ENCODE data around the gene CERS1. TPM values are rescaled to one million over a fixed set of nuclear protein-coding genes. Genes with fewer than 3 reads are reported as not detected.

Gene CERS1
- total RNA-seq, 1 donor from 2014 or later = not detected

DNA sequence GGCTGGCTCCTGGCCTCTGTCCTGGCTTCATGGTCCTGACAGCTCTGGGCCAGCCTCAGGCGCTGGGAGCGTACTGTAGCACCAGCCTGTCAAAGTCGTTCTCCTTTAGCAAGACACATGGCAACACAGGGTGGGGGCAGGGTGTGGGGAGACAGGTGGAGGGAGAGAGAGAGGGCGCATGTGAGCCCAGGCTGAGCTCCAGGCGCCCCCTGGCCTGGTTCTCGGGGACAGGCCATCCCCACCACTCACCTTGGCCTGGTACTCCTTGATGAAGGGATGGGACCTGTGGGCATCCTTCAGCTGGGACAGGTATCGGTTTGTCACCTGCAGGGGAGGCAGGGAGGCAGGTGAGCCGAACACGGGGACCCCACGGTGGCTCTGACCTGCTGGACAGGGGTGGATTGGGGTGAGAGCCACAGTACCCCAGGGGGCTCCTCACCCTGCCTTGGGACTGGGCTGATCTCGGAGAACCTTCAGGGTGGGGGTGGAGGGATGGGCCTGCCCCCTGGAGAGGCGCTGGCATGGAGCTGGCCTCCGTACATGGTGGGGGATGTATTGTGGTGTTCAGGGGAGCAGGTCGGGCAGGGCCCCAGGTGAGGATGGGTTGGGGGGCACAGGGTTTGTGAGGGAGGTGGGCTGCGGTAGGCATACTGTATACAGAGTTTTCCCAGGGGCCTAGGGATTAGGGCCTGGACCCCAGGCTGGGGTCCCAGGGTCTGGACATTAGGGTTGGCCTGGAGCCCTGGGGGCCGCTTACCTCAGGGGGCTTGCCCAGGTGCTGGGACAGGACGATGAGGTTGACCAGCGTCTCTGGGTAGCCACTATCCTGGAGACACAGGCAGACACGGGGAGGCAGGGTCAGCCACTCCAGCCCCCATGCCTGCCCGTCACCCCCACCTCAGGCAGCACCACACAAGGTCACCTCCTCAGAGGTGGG lies 3.9 kb upstream of the CERS1 start:
- intact Hi-C loops (cut with micrococcal nuclease) = no loop called here

DNA sequence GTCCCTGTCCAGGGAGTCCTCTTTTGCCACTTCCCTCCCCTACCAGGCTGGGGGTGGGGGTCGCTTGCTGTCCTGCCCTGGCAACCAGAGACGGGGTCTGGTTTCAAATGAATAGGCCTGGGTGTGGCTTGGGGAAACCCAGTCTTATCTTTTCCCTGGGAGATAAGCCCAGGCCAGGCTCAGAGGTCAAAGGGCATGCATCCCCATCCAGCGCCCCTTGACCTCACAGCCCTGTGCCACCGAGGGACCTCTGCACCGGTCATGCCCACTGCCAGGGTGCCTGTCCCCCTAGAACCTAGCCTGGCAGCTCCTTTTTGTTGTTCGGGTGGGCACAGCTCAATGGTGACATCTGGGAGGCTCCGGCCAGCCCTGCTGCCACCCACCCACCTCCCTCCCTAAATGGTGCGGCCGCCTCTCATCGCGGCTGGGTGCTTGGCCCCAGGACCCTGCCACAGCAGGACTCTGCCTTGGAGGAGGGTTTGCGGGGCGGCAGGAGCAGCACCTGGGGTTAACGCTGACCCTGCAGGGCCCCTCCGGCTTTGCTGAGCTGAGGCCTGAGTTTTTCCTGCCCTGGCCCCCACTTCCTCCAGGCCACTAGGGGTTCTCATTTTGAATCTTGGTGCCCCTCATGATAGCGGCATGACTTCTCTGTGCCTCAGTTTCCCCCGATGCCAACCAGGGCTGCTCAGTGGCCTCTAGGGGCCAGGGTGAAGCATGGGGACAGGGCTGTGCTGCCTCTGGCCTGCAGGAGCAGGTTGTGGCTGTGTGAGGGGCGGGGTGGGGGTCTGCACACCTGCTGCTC lies 2.9 kb upstream of the CERS1 start:
- intact Hi-C loops (cut with micrococcal nuclease) = no loop called here

DNA sequence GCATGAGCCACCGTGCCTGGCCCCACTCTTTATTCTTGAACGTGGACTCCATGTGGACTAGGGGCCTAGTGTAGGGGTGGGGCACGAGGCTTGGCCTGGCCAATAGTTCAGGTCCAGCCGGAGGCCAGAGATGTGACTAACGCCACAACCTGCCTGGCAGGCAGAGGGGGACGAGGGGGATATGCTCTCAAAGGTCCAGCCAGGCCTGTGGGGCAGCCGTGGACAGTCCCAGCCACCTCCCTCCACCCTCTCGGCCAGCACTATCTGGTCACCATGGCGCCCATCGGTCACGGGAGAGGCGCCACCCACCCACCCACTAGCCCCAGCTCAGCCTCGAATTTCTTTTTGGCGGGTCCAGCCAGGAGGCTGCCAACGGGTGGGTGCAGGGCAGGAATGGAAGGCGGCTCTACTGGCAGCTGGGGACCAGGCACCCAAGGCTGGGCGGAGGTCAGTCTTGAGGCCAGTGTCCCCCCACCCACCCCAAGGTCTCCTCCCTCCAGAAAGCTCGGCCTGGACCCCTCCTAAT lies 2.2 kb upstream of the CERS1 start:
- intact Hi-C loops (cut with micrococcal nuclease) = no loop called here

DNA sequence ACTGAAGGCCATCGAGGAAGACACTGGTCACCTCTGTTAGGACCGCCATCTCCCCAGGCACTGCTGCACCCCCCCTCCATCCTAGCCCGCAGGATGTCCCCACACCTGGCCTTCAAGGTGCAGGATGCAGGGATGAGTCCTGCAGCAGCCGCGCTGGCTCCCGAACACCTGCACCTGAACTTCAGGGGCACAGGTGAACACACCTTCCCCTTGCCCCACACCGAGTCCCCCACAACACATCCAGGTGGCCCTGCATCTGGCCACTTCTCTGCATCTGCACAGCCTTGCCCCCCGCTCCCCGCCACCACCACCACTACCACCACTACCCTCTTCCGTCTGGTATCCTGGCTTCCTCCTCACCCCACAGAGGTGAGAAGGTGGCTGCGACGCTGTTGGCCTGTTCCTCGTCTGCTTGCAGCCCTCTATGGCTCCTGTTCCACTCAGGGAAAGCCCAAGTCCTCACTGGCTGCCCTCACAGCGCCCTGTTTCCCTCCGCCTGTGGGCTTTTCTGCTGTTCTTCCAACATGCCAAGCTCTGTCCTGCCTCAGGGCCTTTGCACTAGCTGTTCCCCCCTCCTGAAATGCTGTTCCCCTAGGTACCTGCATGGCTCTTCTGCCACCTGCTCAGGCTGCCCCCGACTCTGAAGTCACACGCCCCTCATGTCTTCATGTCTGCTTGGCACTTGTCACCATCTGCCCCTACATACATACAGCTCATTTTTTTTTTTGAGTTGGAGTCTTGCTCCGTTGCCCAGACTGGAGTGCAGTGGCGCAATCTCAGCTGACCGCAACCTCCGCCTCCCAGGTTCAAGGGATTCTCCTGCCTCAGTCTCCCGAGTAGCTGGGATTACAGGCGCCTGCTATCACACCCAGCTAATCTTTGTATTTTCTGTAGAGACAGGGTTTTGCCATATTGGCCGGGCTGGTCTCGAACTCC lies 1.4 kb upstream of the CERS1 start:
- intact Hi-C loops (cut with micrococcal nuclease) = no loop called here

DNA sequence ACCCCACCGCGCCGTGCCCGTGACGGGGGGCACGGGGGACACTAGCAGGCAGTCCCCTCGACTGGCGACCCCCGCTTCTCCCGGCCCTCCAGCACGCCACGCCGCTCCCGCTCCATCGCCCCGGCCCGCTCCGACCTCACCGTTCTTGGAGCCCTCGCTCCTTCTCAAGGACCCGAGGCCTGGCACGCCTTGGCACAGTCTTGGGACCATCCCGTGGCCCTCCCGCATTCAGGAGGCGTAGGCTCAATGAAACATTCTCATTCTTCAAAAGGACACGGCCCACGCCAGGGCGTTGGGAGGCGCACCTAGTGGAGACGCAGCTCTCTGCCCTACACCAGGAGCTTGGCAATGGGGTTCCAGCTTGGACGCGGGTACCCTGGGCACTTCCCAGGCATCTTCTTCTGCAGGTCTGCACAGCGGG lies 473 bp upstream of the CERS1 start:
- intact Hi-C loops (cut with micrococcal nuclease) = no loop called here

DNA sequence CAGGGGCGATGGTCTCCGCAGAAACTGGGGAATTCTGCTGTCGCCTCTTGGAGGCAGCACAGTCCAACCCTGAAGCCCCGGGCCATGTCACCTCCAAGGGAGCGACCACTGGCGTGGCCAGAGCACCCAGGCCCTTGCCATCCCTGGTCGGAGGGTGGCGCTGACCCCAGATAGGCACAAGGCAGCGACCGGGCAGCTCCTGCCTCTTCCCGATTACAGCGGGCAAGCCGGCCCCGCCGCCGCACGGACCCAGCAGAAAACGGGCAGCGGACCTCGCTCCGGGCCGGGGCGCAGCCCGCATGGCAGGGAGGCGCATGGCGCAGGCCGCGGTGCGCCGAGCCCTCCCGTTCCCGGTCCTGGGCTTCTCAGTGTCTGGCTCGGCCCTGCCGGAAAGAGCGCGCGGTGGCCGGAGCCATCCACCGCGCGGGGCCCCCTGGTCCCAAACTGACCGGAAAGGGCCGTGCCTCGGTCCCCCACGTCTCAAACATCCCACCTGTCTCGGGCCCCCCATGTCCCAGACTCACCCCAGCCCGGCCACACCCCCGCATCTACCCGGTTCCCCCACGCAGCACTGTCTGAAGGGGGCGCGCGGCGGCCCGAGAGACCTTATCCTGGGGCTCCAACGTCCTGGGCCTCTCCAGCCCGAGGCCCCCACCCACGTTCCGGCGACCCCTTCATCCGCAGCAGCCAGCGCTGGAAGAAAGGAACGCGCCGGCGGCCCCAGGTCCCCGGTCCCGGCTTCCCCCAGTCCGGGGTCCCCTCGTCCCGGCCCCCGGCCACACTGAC lies 727 bp downstream of the CERS1 start:
- intact Hi-C loops (cut with micrococcal nuclease) = no loop called here

DNA sequence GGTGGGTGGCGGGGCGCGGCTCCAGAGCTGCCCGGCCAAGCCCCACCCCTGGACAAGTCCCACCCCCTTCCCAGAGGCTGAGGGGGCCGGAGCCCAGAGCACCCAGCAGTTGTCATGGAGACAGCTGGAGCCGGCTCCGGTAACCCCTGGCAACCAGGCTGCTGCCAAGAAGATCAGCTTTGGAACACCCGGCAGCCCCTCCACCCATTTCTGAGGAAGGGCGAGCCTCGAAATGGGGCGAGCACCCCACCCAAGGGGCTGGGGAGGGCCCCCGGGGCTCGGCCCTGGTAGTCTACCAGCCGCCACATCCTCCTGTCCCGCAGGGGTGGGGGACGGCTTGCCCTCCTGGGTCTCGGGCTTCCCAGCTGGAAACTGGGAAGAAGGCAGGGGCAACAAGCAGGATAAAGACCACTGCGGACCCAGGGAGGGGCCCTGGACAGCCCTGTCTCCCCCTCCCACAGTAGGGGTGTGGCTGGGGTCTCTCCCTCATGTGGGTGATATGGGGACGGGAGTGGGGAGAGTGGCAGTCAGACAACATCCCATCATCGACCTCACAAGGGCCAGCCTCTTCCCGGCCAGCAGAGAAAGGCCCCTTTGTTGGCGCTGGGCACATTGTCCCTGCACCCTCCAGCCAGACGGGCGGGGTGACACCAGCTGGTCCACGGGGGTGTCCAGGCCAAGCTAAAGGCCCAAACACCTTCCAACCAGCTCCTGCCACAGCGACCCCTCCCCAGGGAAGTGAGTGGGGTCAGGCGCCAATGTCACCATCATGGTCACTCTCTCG lies 1.5 kb downstream of the CERS1 start:
- intact Hi-C loops (cut with micrococcal nuclease) = no loop called here

DNA sequence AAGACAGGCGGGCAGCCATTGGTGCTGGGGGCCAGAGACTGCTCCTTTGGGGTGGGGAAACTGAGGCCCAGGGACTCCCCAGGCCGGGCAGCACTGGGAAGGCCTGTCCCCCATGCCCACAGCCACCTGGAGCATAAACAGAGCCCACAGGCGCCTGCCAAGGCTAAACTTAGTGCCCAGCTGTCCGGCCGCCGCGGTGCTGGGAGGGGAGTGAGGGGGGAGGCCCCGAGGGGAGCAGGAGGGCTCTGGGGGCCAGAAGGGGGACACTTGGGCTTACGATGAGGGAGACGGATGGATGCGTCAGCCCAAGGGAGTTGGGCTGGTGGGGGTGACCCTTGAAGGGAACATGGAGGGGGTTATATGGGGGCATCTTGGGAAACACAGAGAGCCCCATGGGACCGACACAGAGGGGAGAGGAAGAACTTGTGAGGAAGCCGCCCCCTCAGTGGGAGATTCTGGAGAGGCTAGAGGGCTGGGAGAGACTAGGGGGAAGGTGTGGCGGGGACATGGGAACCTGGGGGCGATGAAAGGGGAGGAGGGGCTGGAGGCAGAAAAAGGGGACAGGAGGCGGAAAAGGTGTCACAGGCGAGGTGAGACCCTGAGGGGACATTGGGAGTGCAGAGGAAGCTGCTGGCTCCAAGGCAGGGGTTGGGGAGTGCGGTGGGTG lies 2.2 kb downstream of the CERS1 start:
- intact Hi-C loops (cut with micrococcal nuclease) = no loop called here

DNA sequence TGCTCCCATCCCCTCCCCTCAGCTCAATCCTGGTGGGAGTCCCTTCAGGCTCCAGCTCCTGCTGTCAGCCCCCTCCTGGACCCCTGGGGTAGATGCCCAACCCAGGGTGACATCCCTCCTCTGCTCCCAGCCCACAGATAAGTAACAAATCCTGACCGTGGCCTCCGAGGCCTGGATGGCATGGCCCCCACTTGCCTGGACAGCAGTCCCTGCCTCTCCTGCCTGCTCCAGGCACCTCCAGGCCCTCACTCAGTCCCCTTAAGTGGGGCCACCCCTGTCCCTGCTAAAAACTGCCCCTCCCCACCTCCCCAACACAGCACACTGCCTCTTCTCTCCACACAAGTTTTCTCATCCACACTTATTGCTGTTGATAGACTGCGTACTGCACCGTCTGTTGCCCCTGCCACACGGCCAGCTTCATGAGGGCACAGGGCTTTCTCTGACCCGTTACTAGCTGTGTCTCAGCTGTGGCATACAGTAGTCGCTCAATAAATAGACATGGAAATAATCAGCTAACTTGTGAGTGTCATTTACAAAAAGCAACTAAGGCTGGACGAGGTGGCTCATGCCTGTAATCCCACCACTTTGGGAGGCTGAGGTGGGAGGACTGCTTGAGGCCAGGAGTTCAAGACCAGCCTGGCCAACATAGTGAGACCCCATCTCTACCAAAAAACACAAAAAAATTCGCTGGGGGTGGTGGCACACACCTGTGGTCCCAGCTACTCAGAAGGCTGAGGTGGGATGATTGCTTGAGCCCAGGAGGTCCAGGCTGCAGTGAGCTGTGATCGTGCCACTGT lies 5.8 kb downstream of the CERS1 start:
- intact Hi-C loops (cut with micrococcal nuclease) = no loop called here

DNA sequence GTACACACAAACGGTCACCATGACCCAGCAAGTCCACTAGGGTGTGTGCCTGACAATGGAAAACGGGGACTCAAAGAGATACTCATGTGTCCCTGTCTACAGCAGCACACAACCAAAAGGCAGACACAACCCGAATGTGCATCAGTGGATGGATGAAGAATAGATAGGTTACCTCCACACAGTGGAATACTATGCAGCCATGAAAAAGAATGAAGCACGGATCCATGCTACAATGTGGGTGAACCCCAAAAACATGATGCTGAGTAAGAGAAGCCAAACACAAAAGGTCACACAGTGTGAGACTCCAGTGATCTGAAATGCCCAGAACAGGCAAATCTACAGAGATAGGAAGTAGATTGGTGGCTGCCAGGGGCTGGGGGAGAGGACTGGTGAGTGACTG lies 9.0 kb downstream of the CERS1 start:
- intact Hi-C loops (cut with micrococcal nuclease) = no loop called here

DNA sequence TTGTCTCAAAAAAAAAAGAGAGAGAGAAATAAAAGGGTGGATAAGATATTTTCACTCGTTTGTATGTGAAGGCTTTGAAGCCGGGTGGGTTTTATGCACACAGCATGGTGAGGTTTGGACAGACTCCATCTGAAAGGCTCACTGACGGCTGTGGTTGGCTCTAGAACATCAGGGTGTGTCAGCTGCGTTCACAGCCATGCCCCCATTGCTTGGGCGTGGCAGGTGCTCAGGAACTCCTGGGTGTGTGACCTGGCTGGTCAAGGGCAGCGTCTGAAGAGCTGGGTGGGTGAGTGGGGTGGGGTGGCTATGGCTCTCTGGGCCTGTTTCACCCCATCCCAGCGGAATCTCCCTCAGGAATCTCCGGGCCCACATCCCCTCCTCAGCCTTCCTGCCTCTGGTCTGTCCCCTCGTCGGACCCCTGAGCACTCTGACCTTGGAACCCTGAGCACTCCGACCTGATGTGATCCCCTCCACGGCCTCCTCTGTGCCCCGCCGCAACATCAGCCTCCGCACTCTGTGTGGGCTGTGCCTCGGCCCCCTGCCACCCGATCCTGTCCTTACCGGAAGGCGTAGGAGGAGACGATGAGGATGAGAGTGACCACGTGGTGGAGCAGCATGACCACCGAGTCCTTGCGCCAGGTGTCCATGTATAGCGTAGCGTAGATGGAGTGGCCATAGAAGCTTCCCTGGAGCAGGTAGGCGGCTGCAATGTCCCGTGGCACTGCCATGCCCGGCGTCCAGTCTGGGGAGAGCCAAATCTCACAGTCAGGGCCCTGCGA lies 12.2 kb downstream of the CERS1 start:
- intact Hi-C loops (cut with micrococcal nuclease) = no loop called here

DNA sequence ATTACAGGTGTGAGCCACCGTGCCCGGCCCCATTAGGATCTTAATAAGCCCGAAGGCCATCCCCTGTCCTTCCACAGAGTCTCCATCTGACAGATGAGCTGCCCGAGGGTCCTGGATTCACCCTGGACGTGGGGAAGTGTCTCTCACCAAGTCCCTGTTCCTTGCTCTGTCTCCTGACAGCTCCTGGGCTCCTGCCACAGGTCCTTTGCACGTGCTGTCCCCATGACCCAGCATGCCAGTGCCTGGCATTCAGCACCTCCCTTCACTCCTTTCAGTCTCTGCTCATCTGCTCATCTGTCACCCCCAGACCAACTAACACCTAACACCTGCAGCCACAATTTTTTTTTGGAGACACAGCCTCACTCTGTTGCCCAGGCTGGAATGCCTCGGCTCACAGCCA lies 14.5 kb downstream of the CERS1 start:
- intact Hi-C loops (cut with micrococcal nuclease) = no loop called here

DNA sequence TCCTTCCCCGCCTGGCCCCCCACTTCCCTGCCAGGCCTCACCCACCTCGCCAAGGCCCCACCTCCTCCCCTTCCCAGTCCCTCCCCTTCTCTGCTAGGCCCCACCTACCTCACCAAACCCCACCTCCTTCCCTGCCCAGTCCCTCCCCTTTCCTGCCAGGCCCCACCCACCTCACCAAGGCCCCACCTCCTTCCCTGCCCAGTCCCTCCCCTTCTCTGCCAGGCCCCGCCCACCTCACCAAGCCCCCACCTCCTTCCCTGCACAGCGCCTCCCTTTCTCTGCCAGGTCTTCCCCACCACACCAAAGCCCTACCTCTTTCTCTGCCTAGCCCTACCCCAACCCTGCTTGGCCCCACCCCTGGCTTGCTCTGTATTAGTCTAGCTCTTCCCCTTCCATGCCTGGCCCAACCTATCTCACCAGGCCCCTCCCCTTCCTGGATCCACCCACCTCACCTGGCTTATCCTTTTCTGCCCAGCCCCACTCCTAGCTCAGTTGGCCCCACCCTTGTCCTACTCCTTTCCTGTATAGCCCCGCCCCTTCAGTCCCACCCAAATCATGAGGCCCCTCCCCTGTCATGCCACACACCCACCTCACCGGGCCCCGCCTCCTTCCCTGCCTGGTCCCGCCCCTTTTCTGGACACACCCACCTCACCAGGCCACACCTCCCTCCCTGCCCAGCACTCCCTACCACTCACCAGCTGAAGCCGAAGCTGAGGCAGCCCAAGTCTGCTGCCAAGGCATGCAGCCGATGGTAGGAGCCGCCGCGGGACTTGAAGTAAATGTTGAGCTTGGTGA lies 16.2 kb downstream of the CERS1 start:
- intact Hi-C loops (cut with micrococcal nuclease) = loop anchor here (1.0 kb wide), 2 partner anchors 53 to 243 kb away; no protein-coding TSS in a partner anchor

DNA sequence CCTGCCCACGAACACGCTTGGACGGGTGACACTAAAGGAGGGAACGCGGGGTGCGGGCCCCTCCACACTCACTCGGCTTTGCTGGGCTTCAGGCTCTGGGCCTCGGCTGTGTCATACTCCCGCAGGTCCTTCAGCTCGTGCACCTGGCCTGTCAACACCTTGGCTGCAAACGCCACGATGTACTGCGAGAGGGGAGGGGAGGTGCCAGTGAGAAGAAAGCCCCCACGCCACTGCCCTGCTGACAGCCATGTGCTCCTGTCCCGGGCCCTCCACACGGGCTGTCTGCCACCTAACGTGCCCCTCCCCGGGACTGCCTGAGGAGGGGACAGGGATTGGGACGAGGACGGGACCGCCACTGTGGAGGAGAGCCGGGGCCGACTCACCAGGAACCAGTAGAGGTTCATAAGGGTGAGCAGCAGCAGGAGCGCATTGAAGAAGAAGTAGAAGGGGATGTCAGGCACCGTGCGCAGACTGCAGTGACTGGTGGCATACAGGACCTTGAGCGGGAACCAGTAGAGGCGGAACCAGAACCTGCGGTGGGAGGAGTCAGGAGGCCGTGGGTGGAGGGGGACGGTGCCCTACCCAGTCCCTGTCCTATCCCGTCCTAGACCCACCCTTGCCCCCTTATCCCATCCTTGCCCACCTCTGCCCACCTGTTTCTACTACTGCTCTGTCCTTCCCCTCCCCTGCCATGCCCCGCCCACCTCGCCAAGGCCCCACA lies 16.9 kb downstream of the CERS1 start:
- intact Hi-C loops (cut with micrococcal nuclease) = loop anchor here (1.0 kb wide), 1 partner anchor 53 kb away; no protein-coding TSS in a partner anchor

DNA sequence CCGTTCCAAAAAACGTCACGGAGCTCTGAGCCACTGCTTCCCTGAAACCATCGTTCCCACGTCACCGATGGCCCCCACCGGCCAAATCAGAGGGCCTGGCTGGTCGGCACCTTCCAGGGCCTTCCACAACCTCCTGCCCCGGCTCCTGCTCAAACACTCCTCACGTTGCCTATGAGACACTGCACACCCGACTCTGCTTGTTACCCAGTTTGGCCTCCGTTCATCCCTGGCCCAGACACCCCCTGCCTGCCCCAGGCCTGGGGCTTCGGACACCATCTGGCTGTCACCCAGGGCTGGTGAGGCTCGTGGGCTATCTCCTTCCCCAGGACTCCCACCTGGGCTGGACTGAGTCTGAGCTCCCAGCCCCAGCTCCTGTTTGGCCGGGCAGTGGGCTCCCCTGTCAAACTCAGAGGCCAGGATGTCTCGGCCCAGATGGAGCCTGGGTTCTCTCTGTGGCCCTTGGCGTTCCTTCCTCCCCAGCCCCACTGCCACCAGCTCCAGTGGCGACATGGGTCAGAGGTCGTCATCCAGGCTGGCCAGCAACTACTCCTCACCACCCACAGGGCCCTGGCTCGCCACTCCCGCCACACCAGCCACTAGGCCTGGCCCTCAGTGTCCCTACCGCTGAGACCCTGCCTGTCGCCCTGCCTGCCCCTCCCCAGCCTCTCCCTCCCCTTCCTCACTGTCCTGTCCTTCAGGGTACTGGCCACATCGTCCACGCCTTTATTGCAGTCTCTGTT lies 17.7 kb downstream of the CERS1 start:
- intact Hi-C loops (cut with micrococcal nuclease) = no loop called here
